HG03354 (cell line): Measurements from ENCODE around the gene SOX5.
A peak's percentile ranks its signal among the peaks of the same experiment; 100 is the strongest.
"Not testable (repeated sequence)": the region's sequence is repeated elsewhere in the genome, so short reads cannot be mapped to it uniquely, and the experiment has no call there.

Experiments
- ATAC-seq: cut with Tn5 transposase; IDR thresholded peaks from one replicate; pipeline ENCODE4 v1.9.1; 2021; ENCODE audit warnings: mild to moderate bottlenecking; ENCODE audit not compliant: unreplicated experiment, poor library complexity, severe bottlenecking

SOX5 gene

DNA sequence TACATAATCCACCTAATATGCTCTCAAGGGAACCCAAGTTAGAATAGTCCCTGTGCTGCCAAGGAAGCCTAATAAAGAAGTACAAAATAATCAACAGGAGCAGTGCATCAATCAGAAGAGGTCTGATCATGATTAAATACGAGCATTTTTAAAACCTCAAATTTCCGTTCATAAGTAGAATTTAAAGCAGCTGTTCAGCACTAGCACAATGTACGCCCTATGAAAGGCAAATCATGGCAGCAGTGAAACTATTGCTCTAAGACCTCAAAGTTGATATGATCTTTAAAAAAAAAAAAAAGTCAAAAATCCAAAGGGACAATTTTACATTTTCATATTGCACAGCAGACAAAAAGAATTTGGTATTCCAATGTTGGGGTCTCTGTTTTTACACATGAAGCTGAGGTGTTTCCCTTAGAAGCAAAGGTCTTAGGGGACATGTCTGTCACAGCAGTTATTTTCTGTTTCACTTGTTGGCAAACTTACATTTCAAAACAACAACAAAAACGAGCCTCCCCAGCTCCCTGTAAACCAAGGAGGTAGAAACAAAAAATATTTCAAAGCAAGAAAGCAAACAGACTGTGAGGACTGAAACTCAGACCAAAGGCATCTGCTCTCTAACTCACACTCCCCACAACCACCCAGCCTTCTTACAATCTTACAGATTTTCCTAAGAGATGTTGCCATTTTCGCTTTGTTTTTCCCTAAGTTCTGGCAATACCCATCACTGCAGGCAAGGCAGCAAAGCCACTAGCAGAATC is 28.2 kb downstream of the SOX5 start:
- ATAC-seq, result no peak

DNA sequence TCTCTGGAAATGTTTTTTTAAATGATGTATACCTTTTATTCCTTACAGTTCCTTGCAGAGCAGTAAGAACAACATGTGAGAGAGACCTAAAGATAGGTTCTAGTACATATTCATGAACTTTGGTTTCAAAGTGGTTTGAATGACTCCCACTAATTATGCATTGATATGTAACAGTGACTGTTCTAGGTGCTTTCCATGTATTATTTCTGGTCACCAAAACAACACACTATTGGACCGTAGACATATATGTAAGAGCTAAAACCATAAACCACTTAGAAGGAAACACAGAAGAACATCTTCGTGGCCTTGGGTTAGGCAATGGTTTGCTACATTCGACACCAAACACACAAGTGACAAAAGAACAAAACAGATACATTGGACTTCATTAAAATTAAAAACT is 37.9 kb downstream of the SOX5 start:
- no peak for ATAC-seq

DNA sequence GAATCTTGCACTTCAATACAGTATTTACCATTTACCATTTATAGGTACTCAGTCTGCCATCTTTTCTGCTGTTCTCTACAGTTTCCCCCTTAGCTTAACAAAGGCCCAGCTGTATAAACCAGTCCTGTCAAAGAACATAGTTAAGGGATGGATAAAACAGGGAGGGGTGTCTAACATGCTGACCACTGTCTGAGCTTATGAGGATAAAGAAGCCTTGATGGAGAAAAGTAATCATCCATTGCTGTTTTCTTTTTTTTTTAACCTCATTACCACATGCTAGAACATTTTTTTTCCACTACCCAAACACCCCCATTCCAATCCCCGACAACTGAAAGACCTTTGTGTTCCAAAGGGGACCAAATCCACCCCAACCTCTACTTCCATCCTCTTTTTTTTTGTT is 39.9 kb downstream of the SOX5 start:
- no peak for ATAC-seq

DNA sequence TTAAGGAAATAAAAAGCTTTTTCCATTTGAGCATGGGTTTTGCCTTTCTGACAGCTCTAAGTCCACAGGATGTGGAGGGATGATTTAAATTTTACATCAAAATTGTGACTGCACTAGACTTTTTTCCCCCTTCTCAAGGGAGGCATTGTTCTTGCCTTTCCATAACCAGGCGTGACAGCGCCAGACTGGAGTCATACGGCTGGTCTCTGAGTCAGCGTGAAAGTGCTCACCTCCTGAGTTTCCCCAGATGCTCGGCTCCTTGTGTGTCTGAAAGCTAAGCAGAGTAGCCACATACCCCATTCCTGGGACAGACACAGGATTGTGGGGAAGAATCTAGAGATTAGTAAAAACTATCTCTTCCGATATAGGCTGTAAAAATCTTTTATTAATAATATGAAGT is 43.1 kb downstream of the SOX5 start:
- ATAC-seq, result no peak

DNA sequence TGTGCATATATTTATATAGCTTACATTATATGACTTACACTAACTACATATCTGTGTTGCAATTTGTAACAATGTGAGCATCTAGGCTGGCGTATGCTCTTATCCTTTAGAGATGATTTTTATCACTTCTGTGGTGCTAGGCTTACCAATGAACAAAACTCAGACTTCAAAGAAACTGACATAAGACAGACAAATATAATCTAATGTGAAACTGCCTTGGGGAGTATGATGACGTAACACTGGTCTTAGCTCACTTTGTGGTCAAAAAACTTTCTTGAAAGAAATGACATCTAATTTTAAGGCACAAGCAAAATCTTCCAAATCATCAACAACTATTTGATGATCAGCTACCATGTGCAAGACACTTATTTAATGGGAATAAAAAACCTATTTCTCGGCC is 50.0 kb downstream of the SOX5 start:
- ATAC-seq, result no peak

DNA sequence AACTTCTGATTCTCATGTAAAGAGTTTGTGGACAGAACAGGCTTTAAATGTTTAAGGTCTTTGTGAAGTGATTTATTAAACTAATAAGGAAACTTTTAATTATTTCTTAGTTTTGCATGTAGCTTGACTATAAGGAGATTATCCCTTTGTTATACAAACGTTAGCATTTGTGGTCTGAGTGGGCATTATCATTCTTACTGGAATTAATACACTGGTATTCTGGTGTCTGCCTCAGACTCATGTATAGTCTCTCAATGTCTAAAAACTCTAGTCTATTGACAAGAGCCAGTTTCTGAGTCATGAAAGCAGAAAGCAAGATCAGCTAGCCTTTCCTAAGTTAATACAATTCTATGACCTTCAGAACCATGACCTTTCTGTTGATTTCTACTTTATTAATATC is 51.3 kb downstream of the SOX5 start:
- no peak for ATAC-seq

DNA sequence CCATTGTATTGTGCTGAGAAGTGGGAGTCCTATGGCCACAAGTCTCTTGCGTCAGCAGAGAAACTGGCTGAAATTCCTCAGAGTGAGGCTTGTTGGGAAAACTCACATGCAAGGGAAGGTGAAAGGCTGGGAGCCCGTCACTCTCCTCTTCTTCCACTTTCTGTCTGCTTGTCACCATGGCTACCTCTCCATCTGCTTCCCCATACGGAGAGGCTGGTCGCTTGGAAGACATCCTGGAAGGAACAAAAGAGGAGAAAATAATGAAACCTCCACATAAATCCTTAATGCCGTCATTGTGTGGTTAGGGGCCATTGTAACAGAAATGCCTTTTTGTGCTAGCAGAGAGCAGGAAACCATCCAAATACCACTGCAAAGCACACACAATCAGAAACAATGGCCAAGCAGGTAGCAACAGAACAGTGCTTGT is 53.7 kb downstream of the SOX5 start:
- no peak for ATAC-seq

DNA sequence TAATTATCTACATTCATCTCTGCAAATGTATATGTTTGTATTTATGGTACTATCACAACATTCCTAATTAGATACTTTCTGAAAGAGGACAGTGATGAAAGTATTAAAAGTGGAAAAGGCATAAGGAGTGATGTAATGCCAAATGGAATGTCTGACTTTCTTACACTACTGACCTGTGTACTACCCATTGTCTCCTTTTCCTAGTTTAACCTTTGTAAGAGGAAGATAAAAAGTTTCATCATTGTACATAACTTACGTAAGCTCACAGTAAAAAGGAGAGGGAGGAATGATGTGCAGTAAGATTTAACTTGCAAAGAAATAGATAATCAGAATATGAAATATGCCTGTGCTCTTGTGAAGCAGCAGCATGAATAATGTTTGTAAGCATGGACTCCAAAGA is 55.9 kb downstream of the SOX5 start:
- ATAC-seq, result no peak

DNA sequence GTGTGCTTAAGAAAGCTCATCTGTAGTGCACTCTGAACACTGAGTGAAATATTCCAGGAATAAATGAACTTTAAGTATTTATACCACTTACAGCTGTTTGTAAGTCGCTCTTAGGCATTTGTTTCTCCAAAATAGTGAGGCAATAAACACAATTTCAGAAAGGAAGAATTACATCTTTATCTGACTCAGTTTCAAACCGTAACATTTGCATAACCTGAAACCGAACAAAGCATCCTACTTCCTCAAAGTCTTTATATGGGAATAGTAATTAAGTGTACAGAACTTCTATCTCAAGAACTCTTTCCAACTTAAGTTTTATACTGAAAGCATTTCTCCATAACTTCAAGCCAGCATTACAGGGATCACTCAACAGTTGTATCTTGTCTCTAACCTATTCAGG is 58.4 kb downstream of the SOX5 start:
- peak; percentile 48 for ATAC-seq

DNA sequence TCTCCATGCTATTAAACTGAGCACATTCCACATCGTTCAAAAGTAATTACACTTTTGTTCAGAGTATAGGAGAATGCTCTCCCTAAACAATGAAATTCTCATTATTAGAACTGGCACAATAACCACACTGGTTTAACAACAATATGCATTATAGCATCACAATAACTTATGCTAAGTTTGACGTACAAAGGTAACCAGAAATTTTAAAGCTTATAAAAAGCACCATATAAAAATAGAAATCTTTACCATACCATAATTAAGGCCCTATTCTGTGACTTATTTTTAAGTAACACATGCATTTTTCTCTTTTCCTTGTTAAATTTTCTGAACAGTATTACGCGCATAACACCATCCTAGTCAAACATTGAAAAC is 60.4 kb downstream of the SOX5 start:
- ATAC-seq, result no peak

DNA sequence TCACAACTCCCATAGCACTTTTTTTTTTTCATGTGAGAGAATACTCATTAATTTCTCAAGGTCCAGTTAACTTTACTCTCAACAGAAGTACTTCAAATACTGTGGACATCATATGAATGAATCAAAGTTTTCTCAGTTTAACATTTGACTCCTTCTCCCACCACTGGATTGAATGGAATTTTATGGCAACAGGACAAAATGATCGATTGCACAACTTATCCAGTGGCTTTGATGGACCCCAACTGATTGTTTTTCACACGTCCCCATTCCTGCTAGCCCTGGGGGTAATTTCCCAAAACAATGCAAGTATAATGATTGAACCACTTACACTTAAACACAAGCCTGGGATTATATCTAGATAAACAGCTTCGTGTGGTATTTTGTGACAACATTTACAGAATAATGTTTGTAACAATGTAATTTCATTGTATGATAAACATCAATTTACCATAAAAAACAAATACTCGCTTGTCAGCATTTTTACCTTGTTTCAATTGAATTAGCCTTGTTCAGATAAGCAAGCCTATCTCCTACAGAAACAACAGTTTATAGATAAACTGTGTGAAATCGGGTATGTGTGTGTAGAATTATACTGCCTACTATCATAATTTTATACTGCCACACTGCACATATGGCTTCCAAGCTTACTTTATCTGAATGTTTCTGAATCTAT is 60.9 kb downstream of the SOX5 start:
- no peak for ATAC-seq

DNA sequence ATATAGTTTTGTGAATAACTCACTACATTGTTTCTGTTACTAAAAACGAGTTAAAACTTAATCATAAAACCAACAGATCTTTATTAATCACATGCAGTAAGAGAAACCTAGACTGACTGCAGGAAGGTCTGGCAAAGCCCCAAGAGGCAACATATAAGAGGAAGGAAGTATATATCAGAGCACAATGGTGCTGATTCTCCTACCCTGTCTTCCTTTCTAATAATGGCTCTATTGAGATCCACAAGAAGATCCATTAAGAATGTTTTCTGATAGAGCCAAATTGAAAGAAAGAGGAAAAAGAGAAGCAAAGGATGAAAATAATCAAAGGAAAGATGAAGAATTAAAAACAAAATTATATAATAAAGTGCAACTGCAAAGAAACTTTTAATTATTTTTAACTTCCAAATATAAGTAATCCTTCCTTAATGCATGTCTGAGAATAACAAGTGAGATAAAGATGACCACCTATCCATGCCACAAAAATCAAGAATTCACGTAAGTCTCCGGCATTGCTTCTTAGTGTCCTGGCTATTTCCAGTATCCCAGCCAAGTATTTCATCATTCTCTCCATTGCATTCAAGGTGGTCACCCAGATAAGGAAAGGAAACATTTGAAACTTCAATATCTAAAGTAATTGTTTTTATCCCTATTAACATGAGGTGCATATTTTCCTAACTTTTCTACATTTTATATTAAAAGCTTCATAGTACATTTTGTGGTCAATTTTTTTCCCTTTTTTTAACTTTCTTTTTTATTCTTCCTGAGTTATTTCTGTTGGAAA is 62.2 kb downstream of the SOX5 start:
- no peak for ATAC-seq

DNA sequence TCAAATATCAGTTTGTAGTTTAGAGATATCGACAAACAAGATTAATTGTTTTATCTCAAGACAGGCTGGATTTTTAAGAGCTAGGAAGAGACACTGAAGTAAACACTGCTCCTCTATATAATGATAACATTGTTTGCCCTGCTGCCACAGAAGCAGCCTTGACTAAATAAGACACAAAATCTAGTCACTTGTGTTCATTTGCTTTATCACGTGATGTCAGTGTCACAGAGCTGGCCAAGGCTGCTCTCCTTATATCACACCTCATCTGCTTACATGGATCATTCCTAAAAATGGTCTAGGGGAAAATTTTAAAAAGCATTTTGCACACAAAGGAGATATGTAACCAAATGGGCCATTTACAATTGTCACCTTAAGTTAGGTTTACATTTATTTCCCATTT is 64.1 kb downstream of the SOX5 start:
- ATAC-seq, result no peak

DNA sequence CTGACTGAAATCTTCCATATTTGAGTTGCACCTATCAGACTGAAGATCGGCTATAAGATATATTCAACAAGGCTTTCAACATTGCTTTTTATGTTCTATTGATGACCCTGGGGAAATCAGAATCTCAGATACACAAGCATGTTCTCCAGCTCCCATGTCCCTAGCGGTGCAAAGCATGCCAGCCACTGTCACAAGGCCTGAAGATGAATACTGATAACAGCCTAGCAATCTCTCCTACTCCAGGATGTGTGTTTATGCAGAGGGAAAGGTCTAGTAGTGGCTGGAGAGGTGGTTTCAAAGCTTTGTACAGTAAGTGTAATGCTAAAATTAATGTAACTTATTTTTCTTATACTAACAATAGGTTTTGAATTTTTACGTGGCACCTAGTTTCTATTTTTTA is 64.6 kb downstream of the SOX5 start:
- no peak for ATAC-seq

DNA sequence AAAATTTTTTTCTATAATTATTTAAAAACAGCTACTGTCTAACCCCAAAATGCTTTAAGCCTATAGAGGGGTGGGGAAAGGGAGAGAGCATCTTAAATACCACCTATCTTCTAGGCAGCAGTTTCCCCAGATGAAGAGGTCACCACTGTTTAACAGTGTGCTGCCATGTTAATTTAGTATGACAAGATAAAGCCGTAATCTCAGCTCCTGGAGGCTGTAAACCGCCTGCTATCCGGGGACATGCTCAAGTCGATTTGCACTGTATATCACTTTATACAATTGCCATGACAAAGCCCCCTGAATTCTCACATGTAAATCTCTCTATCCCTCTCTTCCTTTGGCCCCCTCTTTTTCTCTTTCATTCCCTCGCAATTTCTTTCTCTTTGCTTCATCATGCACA is 68.5 kb downstream of the SOX5 start:
- no peak for ATAC-seq

DNA sequence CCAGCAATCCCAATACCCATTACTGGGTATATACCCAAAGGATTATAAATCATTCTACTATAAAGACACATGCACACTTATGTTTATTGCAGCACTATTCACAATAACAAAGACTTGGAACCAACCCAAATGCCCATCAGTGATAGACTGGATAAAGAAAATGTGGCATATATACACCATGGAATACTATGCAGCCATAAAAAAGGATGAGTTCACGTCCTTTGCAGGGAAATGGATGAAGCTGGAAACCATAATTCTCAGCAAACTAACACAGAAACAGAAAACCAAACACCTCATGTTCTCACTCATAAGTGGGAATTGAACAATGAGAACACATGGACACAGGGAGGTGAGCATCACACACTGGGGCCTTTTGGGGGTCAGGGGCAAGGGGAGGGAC is 72.9 kb downstream of the SOX5 start:
- ATAC-seq, result not testable (repeated sequence)

DNA sequence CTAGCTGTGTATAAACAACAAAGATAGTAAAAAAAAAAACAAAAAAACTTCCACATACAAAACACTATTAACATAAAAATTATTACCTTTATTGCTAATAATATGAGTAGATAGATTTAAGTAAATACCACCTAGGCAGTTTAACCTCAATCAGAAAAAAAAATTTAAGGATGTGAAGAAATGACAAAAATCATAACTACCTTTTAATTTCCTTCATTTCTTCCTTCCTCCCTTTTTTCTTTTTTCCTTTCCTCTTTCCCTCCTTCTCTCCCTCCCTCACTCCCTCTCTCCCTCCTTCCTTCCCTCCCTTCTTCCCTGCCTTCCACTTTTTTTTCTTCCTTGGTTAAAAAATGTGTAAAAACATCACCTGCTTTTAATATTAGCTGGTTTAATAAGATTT is 81.7 kb downstream of the SOX5 start:
- ATAC-seq, result no peak

DNA sequence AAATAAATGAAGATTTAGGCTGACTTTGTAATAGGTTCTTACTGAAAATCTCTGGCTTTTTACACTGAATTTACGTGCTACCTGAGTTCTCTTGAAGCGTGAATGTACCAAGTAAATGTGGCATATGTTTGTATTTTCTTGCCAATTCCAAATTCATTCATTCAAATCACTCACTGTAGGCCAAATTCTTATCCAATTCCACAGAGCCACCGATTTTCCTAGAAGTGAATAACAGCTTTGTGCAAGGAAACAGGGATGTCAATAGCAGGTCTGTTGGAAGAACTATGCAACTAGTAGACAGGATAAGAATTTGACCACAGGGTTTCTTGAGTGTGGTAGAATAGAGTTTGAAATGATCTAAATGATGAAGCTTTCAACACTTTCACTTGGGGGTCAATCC is 86.8 kb downstream of the SOX5 start:
- ATAC-seq, result no peak

DNA sequence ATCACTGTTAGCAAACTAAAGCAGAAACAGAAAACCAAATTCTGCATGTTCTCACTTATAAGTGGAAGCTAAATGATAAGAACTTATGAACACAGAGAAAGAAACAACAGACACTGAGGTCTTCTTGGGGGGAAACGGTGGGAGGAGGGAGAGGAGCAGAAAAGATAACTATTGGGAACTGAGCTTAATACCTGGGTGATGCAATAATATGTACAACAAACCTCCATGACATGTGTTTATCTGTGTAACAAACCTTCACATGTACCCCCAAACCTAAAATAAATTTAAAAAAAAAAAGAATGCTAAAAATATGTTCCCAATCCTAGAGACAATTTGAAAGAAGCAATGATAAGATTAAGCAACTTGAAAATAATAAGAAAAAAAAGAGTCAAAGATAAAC is 89.5 kb downstream of the SOX5 start:
- ATAC-seq, result no peak

DNA sequence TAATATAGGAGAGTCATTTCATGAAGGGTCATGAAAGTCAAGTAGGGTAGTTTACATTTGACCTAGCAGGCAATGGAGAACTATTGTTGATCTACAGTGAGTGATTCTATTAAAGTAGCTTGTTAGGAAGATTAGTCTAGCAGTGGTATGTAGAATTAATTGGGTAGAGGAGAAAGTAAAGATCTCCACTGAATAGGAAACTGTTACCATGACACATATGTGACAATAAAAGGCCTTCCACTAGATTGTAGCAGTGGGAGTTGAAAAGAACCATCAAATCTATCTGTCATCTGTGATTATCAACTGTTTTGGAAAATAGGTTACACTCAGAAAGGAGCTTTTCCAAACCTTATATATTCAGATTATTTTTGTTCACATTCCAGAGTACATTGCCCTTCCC is 92.3 kb downstream of the SOX5 start:
- ATAC-seq, result no peak

DNA sequence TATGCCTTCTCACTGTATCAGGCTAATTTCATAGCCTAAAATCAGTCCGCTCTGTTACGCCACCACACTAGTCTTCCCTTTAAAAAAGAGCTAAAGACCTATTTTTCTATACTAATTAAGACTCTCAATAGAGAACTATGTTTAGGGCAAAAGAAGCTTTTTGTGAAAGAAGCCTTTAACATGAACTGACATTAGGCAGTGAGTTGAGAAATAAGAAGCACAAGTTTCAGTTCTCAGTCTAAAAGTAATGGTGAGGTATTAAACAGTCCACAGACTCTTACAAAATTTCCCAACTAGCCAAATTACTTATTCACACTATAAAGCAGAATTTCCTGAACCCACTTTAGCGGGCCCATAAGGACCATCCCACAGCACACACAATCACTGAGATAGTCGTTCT is 93.7 kb downstream of the SOX5 start:
- ATAC-seq, result peak; percentile 57
